H9 (cell line): ENCODE measurements around the gene GUK1. TPM values are rescaled to one million over a fixed set of nuclear protein-coding genes. Genes with fewer than 3 reads are reported as not detected.

Experiments
- DNase-seq: peaks from one replicate; pipeline ENCODE4 v3.0.0-alpha.2; 2017
- H2AFZ ChIP-seq: one replicate; pipeline ENCODE4 v1.6.1; 2013; ENCODE audit warnings: mild to moderate bottlenecking, low read length, control low read depth, moderate library complexity
- H2AK5ac ChIP-seq: 2 replicates; pipeline ENCODE4 v1.6.1; 2013; ENCODE audit warnings: low read length, control low read depth, mixed read lengths; ENCODE audit not compliant: insufficient read length
- H2BK120ac ChIP-seq: one replicate; pipeline ENCODE4 v1.6.1; 2013; ENCODE audit warnings: low read depth, mild to moderate bottlenecking, low read length, control low read depth, inconsistent platforms; ENCODE audit not compliant: poor library complexity, severe bottlenecking
- H2BK12ac ChIP-seq: 2 replicates; pipeline ENCODE4 v1.6.1; 2013; ENCODE audit warnings: low read length, control low read depth, mixed read lengths, low read depth; ENCODE audit not compliant: insufficient read length
- H2BK15ac ChIP-seq: 2 replicates; pipeline ENCODE4 v1.6.1; 2013; ENCODE audit warnings: low read depth, low read length, control low read depth
- H2BK20ac ChIP-seq: one replicate; pipeline ENCODE4 v1.6.1; 2013; ENCODE audit warnings: low read depth, mild to moderate bottlenecking, low read length, control low read depth, inconsistent platforms; ENCODE audit not compliant: poor library complexity, severe bottlenecking
- H2BK5ac ChIP-seq: 2 replicates; pipeline ENCODE4 v1.6.1; 2013; ENCODE audit warnings: low read length, control low read depth, mixed read lengths; ENCODE audit not compliant: insufficient read length
- H3K14ac ChIP-seq: 2 replicates; pipeline ENCODE4 v1.6.1; 2013; ENCODE audit warnings: low read length, control low read depth; ENCODE audit not compliant: insufficient read depth
- H3K18ac ChIP-seq: 2 replicates; pipeline ENCODE4 v1.6.1; 2013; ENCODE audit warnings: low read depth, mild to moderate bottlenecking, mixed read lengths, low read length, control low read depth; ENCODE audit not compliant: insufficient read length
- H3K23ac ChIP-seq: 2 replicates; pipeline ENCODE4 v1.6.1; 2013; ENCODE audit warnings: low read length, control low read depth, mixed read lengths, low read depth; ENCODE audit not compliant: insufficient read length
- H3K23me2 ChIP-seq: 2 replicates; pipeline ENCODE4 v1.6.1; 2013; ENCODE audit warnings: low read depth, mild to moderate bottlenecking, mixed read lengths, low read length, control low read depth; ENCODE audit not compliant: insufficient read length, poor library complexity, severe bottlenecking
- H3K27ac ChIP-seq: 2 replicates; pipeline ENCODE4 v1.5.1; 2013; ENCODE audit warnings: low read length, control low read depth, mixed read lengths, low read depth; ENCODE audit not compliant: insufficient read length
- H3K27me3 ChIP-seq: 2 replicates; pipeline ENCODE4 v1.6.1; 2013; ENCODE audit warnings: low read length, control low read depth, inconsistent platforms; ENCODE audit not compliant: insufficient read depth
- H3K4ac ChIP-seq: 2 replicates; pipeline ENCODE4 v1.6.1; 2013; ENCODE audit warnings: low read depth, mild to moderate bottlenecking, control low read depth, inconsistent platforms, low read length, moderate library complexity
- H3K4me1 ChIP-seq: 2 replicates; pipeline ENCODE4 v1.6.1; 2013; ENCODE audit warnings: low read length, control low read depth, inconsistent platforms; ENCODE audit not compliant: insufficient read depth
- H3K4me2 ChIP-seq: 2 replicates; pipeline ENCODE4 v1.6.1; 2013; ENCODE audit warnings: low read length, control low read depth, mixed read lengths; ENCODE audit not compliant: insufficient read length, insufficient read depth
- H3K56ac ChIP-seq: 2 replicates; pipeline ENCODE4 v1.6.1; 2013; ENCODE audit warnings: low read depth, mild to moderate bottlenecking, mixed read lengths, low read length, control low read depth; ENCODE audit not compliant: insufficient read length
- H3K79me1 ChIP-seq: 2 replicates; pipeline ENCODE4 v1.6.1; 2013; ENCODE audit warnings: low read depth, mild to moderate bottlenecking, moderate library complexity, low read length, control low read depth, inconsistent platforms; ENCODE audit not compliant: insufficient read depth, poor library complexity, severe bottlenecking
- H3K79me2 ChIP-seq: 2 replicates; pipeline ENCODE4 v1.6.1; 2013; ENCODE audit warnings: low read length, control low read depth, inconsistent platforms; ENCODE audit not compliant: insufficient read depth
- H3K9ac ChIP-seq: 2 replicates; pipeline ENCODE4 v1.6.1; 2013; ENCODE audit warnings: low read length, control low read depth, mixed read lengths; ENCODE audit not compliant: insufficient read length; ENCODE audit errors: extremely low read depth
- H3K9me3 ChIP-seq: one replicate; pipeline ENCODE4 v1.6.1; 2013; ENCODE audit warnings: low read depth, low read length, inconsistent platforms; ENCODE audit not compliant: control insufficient read depth
- H3T11ph ChIP-seq: one replicate; pipeline ENCODE4 v1.6.1; 2013; ENCODE audit warnings: mild to moderate bottlenecking, low read length, control low read depth, inconsistent platforms
- H4K20me1 ChIP-seq: one replicate; pipeline ENCODE4 v1.6.1; 2013; ENCODE audit not compliant: control insufficient read depth, insufficient read length, insufficient read depth
- H4K5ac ChIP-seq: 2 replicates; pipeline ENCODE4 v1.6.1; 2013; ENCODE audit warnings: low read depth, mild to moderate bottlenecking, mixed read lengths, low read length, control low read depth; ENCODE audit not compliant: insufficient read length
- H4K8ac ChIP-seq: replicated peaks from 2 replicates; pipeline ENCODE4 v1.6.1; 2013; ENCODE audit warnings: low read length, control low read depth, mixed read lengths, low read depth; ENCODE audit not compliant: insufficient read length
- H4K91ac ChIP-seq: 2 replicates; pipeline ENCODE4 v1.6.1; 2013; ENCODE audit warnings: low read depth, mild to moderate bottlenecking, moderate library complexity, mixed read lengths, low read length, control low read depth; ENCODE audit not compliant: insufficient read length
- H3K27ac Mint-ChIP-seq, 3 experiments: 2 replicates in 2 of 3; 3 replicates in 1 of 3; pipeline ENCODE4 v1.8.0; 2020 to 2021; ENCODE audit warnings: mixed read lengths in 3 of 3, mild to moderate bottlenecking in 1 of 3, moderate library complexity in 1 of 3
- H3K27me3 Mint-ChIP-seq: 2 replicates; pipeline ENCODE4 v1.8.0; 2021; ENCODE audit warnings: low read depth, mild to moderate bottlenecking, moderate library complexity, mixed read lengths
- H3K36me3 Mint-ChIP-seq, 3 experiments: 2 replicates in 2 of 3; 3 replicates in 1 of 3; pipeline ENCODE4 v1.8.0; 2020 to 2021; ENCODE audit warnings: low read depth in 3 of 3, mixed read lengths in 3 of 3; ENCODE audit not compliant: insufficient read depth in 1 of 3
- H3K4me1 Mint-ChIP-seq, 2 experiments: 2 replicates each; pipeline ENCODE4 v1.8.0; 2020; ENCODE audit warnings: mixed read lengths in 2 of 2
- H3K4me3 Mint-ChIP-seq, 2 experiments: 2 replicates in 1 of 2; 3 replicates in 1 of 2; pipeline ENCODE4 v1.8.0; 2020 to 2021; ENCODE audit warnings: mild to moderate bottlenecking in 2 of 2, mixed read lengths in 2 of 2, moderate library complexity in 1 of 2
- H3K9me3 Mint-ChIP-seq, 2 experiments: 2 replicates in 1 of 2; 3 replicates in 1 of 2; pipeline ENCODE4 v1.8.0; 2020; ENCODE audit warnings: mild to moderate bottlenecking in 2 of 2, mixed read lengths in 2 of 2, moderate library complexity in 1 of 2
- CTCF ChIP-seq: fragments of 200-600 bp; sonication (generic); conservative IDR thresholded peaks from 3 replicates; pipeline ENCODE4 v1.8.0; 2021; ENCODE audit warnings: antibody characterized with exemption, mild to moderate bottlenecking
- WGBS: extraction: QIAGEN DNeasy Blood & Tissue Kit; methylation state at CpG from one replicate; pipeline ENCODE4 v1.1.7; 2013; ENCODE audit warnings: missing lambda C conversion rate, low lambda C conversion rate, mixed read lengths; ENCODE audit not compliant: insufficient read length; ENCODE audit errors: extremely low coverage; 5-methylcytosine and 5-hydroxymethylcytosine counted together
- total RNA-seq: library from RNA; stranded (reverse); gene quantifications from 2 replicates; pipeline ENCODE4 v1.2.1, GENCODE V29; 2021

GUK1 gene
- total RNA-seq, 1 experiment from 2014 or later, result 88.2 TPM

DNA sequence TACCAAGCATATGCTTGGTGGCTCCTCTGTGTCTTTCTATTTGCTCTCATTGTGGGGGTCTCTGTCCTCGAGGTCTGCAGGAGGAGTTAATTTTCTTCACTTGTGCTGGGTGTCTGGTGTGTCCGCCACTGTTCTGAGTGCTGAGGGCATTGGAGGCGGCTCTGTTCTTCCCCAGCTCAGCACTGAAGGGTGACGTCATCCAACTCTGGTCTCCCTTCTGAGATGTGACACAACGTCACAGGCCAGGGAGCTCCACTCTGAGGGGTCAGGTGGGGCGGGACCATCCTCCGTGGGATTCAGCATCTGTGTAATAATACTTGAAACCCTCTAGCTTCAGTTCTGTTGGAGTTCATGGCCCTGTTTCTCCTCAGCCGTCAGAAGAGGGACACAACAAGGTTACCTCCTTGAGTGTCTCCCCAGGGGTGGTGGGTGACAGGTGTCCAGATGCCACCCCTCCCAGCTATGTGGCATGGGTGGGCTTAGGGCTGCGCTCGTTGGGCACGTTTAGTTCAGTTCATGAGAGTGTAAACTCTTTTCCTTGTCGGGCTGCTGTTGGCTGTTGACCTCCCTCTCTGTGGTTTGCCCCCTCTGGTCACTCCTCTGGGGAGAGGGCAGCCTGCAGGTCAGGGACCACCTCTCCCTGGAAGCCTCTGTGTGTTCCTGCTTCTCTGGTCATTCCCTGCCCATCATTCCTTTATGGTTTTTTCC is 28.6 kb downstream of the GUK1 start:
- Histone ChIP-seq H3K4me1 (no peaks in the 10 kb centered on the region), H3K18ac (no peak overlapping the region), H2BK5ac (no peak overlapping the region), H3K23me2 (peaks cover 2% of the 10 kb centered on the region), H3K4ac (no peak overlapping the region), H4K20me1 (no peaks in the 10 kb centered on the region), H2BK15ac (no peak overlapping the region), H3K27ac (no peak overlapping the region), H3K23ac (no peak overlapping the region), H3K79me1 (no peaks in the 10 kb centered on the region), H2AK5ac (no peak overlapping the region), H3K79me2 (0 out of 2 replicates have a peak, but pooled peaks cover 1% of the 10 kb centered on the region), H2BK120ac (no peak overlapping the region), H3K56ac (no peak overlapping the region), H3K9ac (no peak overlapping the region), H3T11ph (no peak overlapping the region), H3K9me3 (no peaks in the 10 kb centered on the region), H3K14ac (no peak overlapping the region), H4K8ac (no peak overlapping the region), H2BK20ac (no peak overlapping the region), H4K5ac (no peak overlapping the region), H3K4me2 (no peak overlapping the region), H2BK12ac (no peak overlapping the region), H4K91ac (no peak overlapping the region), H2AFZ (no peak overlapping the region), H3K27me3 (no peaks in the 10 kb centered on the region)
- TF ChIP-seq CTCF, result no peak
- Mint-ChIP-seq H3K36me3 (peaks cover 0 to 3% (median 2%) of the 10 kb centered on the region in 3 experiments; a peak in 2 of 7 replicates), H3K4me3 (no peak overlapping the region), H3K9me3 (peaks cover 0 to 2% of the 10 kb centered on the region in 2 experiments; a peak in 1 of 5 replicates), H3K27ac (no peak overlapping the region), H3K4me1 (peaks cover 12 to 18% of the 10 kb centered on the region in 2 experiments), H3K27me3 (no peaks in the 10 kb centered on the region; the same call in none of the 2 replicates)
- DNase-seq, result no peak
- no CpG with 5 or more reads among the region's 12 CpGs for WGBS
